Skeletal muscle satellite cell (primary cell): Measurements from ENCODE around the gene TSPAN9.

Source experiments
- H3K27me3 ChIP-seq: 2 replicates; pipeline ENCODE4 v1.7.0; 2013; ENCODE audit warnings: low read length; ENCODE audit not compliant: control insufficient read depth, insufficient read depth
- H3K36me3 ChIP-seq: 2 replicates; pipeline ENCODE4 v1.7.0; 2013; ENCODE audit warnings: mild to moderate bottlenecking, control low read depth, low read length; ENCODE audit not compliant: insufficient read depth
- H3K4me1 ChIP-seq: 2 replicates; pipeline ENCODE4 v1.7.0; 2013; ENCODE audit warnings: low read length; ENCODE audit not compliant: control insufficient read depth, insufficient read depth
- H3K4me2 ChIP-seq: 2 replicates; pipeline ENCODE4 v1.7.0; 2013; ENCODE audit warnings: mild to moderate bottlenecking, low read length
- H3K4me3 ChIP-seq: 2 replicates; pipeline ENCODE4 v1.7.0; 2013; ENCODE audit warnings: low read length
- H3K9ac ChIP-seq: 2 replicates; pipeline ENCODE4 v1.7.0; 2013; ENCODE audit warnings: mild to moderate bottlenecking, low read depth, low read length, moderate library complexity
- H3K9me3 ChIP-seq: replicated peaks from 2 replicates; pipeline ENCODE4 v1.7.0; 2013; ENCODE audit warnings: mild to moderate bottlenecking, control low read depth, low read length

The TSPAN9 gene

DNA sequence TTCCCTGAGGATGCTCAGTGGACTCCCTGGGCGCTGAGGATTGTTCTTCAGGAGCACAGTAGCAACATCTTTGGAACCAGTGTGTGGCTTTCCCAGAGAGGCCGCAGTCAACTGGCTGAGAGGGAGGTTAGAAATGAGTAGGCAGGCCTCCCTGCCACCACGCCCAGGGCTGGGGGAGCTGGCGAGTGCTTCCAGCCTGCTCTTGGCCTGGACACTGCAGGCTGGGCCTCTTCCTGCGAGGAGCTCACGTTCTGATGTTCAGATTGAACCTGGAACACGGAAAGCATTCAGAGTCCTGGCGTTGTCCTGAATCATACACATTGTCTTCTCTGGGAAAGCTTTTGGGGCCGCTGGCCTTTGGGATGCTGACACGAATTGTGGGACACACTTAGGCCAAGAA is 15.6 kb downstream of the TSPAN9 start:
- H3K9me3 ChIP-seq = no peaks in the 10 kb centered on the region
- peaks cover 6% of the 10 kb centered on the region for H3K4me1 ChIP-seq
- no peak overlapping the region for H3K4me3 ChIP-seq
- H3K9ac ChIP-seq = no peak overlapping the region
- no peaks in the 10 kb centered on the region for H3K36me3 ChIP-seq
- H3K27me3 ChIP-seq = no peaks in the 10 kb centered on the region
- no peak overlapping the region for H3K4me2 ChIP-seq

- Histone ChIP-seq H3K4me3 (no peak overlapping the region), H3K4me2 (peak overlapping the region; percentile 58), H3K4me1 (peaks cover 17% of the 10 kb centered on the region), H3K9me3 (no peaks in the 10 kb centered on the region), H3K36me3 (no peaks in the 10 kb centered on the region), H3K27me3 (no peaks in the 10 kb centered on the region), H3K9ac (no peak overlapping the region)
Observed at GRCh38 chr12:3097186-3097804, 20.1 kb downstream of the TSPAN9 start.

DNA sequence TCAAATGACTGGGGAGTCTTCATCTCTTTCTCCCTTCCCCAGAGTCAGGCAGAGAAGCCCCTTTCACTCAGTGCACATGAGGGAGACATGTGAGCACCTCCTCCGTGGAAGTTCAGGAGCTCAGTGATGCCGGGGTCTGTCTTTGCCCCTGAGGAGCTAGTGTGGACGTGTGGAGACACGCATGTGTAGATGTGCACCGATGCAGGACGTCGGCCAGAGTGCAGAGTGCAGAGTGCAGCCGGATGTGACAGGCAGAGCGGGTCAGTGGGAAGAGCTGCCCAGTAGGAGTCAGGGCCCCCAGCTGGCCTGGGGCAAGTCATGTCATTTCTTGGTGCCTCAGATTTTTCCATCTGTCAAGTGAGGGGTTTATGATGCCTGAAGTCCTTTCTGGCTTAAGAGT is 20.7 kb downstream of the TSPAN9 start:
- Histone ChIP-seq H3K27me3 (no peaks in the 10 kb centered on the region), H3K4me3 (no peak overlapping the region), H3K9me3 (no peaks in the 10 kb centered on the region), H3K36me3 (no peaks in the 10 kb centered on the region), H3K9ac (no peak overlapping the region), H3K4me2 (peak overlapping the region; percentile 58), H3K4me1 (peaks cover 17% of the 10 kb centered on the region)

DNA sequence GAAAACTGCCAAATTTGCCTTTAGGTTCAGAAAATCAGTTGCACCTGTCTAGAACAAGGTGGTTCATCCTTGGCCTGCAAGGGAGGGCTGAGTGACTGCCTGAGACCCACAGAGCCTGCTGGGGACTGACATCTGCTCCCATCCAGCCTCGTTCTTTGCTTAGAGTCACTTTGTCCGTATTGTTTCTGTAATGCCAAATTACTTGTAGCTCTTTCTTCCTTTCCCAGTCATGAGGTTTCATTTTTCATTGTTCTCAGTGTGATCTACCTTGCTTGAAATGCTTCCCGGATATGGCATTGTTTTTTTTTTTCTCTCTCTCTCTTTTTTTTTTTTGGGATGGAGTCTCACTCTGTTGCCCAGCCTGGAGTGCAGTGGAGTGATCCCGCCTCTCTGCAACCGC is 21.3 kb downstream of the TSPAN9 start:
- no peak overlapping the region for H3K4me3 ChIP-seq
- no peaks in the 10 kb centered on the region for H3K36me3 ChIP-seq
- H3K4me2 ChIP-seq = no peak overlapping the region

GRCh38 chr12:3099146-3099545 is 22.0 kb downstream of the TSPAN9 start:
- peaks cover 17% of the 10 kb centered on the region for H3K4me1 ChIP-seq
- H3K4me3 ChIP-seq = no peak overlapping the region
- H3K4me2 ChIP-seq = no peak overlapping the region
- no peak overlapping the region for H3K9ac ChIP-seq
- H3K27me3 ChIP-seq = no peaks in the 10 kb centered on the region
- no peaks in the 10 kb centered on the region for H3K9me3 ChIP-seq
- no peaks in the 10 kb centered on the region for H3K36me3 ChIP-seq

More for the DNA sequence above, 21.3 kb downstream of the TSPAN9 start:
- H3K4me1 ChIP-seq = peaks cover 17% of the 10 kb centered on the region
- no peaks in the 10 kb centered on the region for H3K9me3 ChIP-seq
- H3K27me3 ChIP-seq = no peaks in the 10 kb centered on the region
- H3K9ac ChIP-seq = no peak overlapping the region

DNA sequence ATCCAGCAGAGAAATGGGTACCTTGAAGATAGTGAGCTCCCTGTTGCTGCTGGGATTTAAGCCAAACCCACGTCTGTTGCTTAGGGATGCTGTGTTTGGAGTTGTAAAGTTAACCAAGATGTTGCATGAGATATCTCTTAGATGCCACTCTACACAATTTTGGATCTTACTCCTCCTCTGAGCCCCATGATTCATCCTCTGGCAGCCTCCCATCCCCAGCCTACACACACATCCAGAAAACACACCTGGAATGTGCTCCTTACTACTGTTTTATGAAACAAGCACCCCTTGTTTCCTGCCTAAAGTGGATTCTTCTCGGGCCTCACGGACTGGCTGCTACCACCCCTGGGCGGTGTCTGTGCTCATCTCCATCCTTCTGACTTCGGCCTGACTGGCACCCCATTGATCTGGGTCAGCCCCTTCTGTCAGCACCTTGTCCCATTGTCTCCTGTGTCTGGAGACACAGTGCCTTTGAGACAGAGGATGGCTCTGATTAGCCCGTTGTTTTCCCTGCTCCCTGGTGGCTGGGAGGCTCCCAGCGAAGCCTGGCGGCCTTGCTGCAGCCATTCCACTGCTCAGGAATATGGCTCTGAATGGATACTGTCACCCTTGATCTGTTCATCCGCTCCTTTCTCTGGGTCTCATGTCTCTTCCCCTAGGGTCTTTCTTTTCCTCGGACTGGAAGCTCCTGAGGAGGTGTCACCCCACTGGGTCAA is 24.3 kb downstream of the TSPAN9 start:
- Histone ChIP-seq H3K4me2 (no peak overlapping the region), H3K27me3 (no peaks in the 10 kb centered on the region), H3K4me3 (no peak overlapping the region), H3K4me1 (peaks cover 17% of the 10 kb centered on the region), H3K9me3 (no peaks in the 10 kb centered on the region), H3K36me3 (no peaks in the 10 kb centered on the region), H3K9ac (no peak overlapping the region)

DNA sequence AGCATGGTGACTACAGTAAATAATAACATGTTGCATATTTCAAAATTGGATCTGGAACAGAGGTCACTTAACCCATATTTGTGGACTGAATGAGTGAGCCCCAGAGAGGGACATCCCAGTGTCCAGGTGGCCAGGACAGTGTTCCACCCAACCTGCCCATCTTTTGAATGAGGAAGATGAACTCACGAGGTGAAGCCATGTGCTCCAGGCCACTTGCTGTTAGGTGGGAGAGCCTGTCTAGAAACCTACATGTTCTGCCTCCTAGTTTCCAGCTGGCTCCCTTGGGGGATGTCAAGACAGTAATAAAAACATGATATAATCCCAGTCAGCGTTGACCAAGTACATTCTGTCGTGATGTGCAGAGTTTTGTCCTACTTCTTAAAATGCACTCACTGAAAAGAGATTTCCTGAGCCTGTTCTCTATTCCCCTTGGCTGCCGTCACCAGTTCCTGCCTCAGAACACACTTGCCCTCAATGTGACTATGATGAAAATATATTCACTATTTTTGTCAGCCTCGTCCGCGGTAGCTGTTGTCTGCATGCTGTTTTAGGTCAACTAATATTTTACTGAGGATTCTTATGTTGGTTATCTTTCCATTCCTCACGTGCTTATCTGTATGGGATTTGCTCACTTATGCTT is 25.7 kb downstream of the TSPAN9 start:
- no peaks in the 10 kb centered on the region for H3K36me3 ChIP-seq
- no peaks in the 10 kb centered on the region for H3K27me3 ChIP-seq
- H3K4me1 ChIP-seq = peaks cover 24% of the 10 kb centered on the region
- H3K4me3 ChIP-seq = no peak overlapping the region
- no peak overlapping the region for H3K9ac ChIP-seq
- H3K9me3 ChIP-seq = no peaks in the 10 kb centered on the region
- no peak overlapping the region for H3K4me2 ChIP-seq

DNA sequence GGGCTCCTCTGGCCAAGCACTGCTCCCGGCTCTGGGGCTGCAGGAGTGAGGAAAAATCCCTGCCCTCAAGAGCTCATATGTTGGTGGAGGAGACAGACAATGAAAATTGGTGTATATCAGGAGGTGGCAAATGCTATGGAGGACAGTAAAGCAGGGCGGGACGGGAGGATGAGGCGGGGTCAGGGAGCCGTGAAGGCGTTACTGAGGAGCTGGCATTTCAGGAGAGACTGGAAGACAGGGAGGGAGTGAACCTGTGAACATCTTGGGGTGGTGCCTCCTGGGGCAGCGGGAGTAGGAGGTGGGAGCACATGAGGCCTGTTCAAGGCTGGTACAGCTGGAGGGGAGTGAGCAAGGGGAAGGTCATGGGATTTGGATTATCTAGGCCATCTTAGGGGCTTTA is 26.6 kb downstream of the TSPAN9 start:
- H3K9ac ChIP-seq = no peak overlapping the region

DNA sequence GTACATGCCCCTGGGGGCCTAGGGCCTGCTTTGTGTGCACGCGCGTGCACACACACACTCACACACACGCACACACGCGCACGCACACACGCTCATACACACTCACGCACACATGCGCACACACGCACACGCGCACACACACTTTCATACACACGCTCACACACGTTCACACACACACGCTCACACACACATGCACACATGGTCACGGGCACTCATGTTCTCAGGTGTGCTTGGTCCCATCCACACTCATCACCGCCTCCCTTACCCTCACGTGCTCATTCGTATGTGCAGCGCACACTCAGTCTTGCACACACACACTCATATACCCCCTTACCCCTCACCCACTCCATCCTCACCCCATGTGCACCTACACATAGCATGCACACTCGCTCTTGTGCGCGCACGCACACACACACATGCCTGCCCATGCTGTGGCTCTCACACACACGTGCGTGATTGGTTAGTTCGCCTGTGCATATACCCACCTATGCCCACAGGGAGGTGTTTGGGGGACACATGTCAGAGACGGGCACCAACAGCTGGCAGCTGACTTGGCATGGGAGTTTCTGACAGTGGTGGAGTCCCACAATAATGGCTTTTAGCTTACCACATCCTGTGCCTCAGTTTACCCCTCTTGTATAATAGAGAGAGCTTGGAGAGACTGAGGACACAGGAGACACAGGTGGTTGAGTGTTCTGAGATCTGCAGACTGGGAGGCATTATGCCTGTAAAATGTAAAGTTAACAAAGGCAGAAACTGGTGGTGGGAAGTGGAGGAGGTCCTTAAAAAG is 28.7 kb downstream of the TSPAN9 start:
- H3K36me3 ChIP-seq = no peaks in the 10 kb centered on the region
- H3K4me1 ChIP-seq = peaks cover 24% of the 10 kb centered on the region
- no peak overlapping the region for H3K4me3 ChIP-seq
- no peaks in the 10 kb centered on the region for H3K27me3 ChIP-seq
- no peak overlapping the region for H3K4me2 ChIP-seq
- H3K9ac ChIP-seq = no peak overlapping the region
- H3K9me3 ChIP-seq = no peaks in the 10 kb centered on the region

More for the DNA sequence above, 26.6 kb downstream of the TSPAN9 start:
- H3K4me3 ChIP-seq = no peak overlapping the region
- H3K27me3 ChIP-seq = no peaks in the 10 kb centered on the region
- no peak overlapping the region for H3K4me2 ChIP-seq
- peaks cover 24% of the 10 kb centered on the region for H3K4me1 ChIP-seq
- H3K36me3 ChIP-seq = no peaks in the 10 kb centered on the region
- H3K9me3 ChIP-seq = no peaks in the 10 kb centered on the region

DNA sequence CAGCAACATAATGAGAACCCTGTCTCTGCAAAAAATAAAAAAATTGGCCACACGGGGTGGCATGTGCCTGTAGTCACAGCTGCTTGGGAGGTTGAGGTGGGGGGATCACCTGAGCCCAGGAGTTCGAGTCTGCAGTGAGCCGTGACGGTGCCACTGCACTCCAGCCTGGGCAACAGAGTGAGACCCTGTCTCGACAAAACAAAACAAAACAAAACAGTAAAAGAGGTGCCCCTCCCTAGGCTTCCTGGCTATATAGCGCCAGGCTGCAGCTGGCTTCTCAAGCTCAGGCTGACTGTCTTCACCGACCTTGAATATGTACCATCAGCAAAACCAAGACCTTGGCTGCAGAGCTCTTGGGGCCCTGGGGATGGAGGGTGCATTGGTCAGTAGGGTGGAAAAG is 29.4 kb downstream of the TSPAN9 start:
- Histone ChIP-seq H3K4me1 (peaks cover 19% of the 10 kb centered on the region), H3K27me3 (no peaks in the 10 kb centered on the region), H3K9me3 (no peaks in the 10 kb centered on the region), H3K36me3 (no peaks in the 10 kb centered on the region), H3K4me3 (no peak overlapping the region), H3K9ac (no peak overlapping the region), H3K4me2 (peak overlapping the region; percentile 38)

GRCh38 chr12:3107071-3107583 is 29.9 kb downstream of the TSPAN9 start:
- Histone ChIP-seq H3K4me2 (peak overlapping the region; percentile 48), H3K4me1 (peaks cover 13% of the 10 kb centered on the region), H3K4me3 (no peak overlapping the region), H3K36me3 (no peaks in the 10 kb centered on the region), H3K9me3 (no peaks in the 10 kb centered on the region), H3K9ac (no peak overlapping the region), H3K27me3 (no peaks in the 10 kb centered on the region)
